ENCODE measurements around the gene HIGD2A. TPM values are rescaled to one million over a fixed set of nuclear protein-coding genes. Genes with fewer than 3 reads are reported as not detected.

Gene HIGD2A
- total and polyA plus RNA-seq, 2 donors (not counting 3 experiments of a cell fraction or from before 2014, with no cell fraction given), result 96.2 to 210 TPM

DNA sequence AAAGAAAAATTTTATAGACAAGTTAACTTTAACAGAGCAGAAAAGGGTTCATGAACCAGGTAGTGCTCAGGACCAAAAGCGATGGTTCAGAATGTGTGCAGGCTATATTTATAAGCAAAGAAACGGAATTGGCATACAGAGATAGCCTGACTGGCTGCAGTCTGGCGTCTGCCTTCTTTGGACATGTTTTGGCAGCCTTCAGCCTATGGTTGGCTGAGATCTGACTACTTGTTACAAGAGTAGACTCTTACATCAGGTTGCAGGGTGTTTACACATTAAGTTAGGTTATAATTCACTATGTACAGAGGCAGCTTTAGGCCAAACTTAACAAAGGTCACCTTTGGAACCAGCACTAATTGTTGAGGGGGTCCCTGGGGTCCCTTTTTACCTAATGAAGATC is 7.1 kb upstream of the HIGD2A start:
- Histone ChIP-seq H3K9me3 (replicated peaks; ENCODE audit: control insufficient read depth, insufficient read depth, low read length) (no peaks in the 10 kb centered on the region), H3K9me1 (replicated peaks; ENCODE audit: control insufficient read depth, extremely low read depth, insufficient read depth, low read length) (no peaks in the 10 kb centered on the region), H3K27me3 (ENCODE audit: control insufficient read depth in 2 of 2, insufficient read depth in 2 of 2, low read length in 2 of 2) (no peaks in the 10 kb centered on the region), H3K9ac (replicated peaks; ENCODE audit: extremely low read depth, insufficient read depth, low read length) (no peak overlapping the region), H3K4me1 (ENCODE audit: control insufficient read depth, extremely low read depth, insufficient read depth, low read length) (no peaks in the 10 kb centered on the region), H3K79me2 (ENCODE audit: control insufficient read depth, insufficient read depth, low read length) (peaks cover 15% of the 10 kb centered on the region), H3K4me3 (replicated peaks in 1 of 3; ENCODE audit: insufficient read depth in 1 of 3, low read depth in 1 of 3, low read length in 3 of 3) (no peak overlapping the region), H2AFZ (ENCODE audit: low read depth, low read length) (no peak overlapping the region), H3K27ac (ENCODE audit: insufficient read depth, low read depth, low read length) (no peak overlapping the region), H3K36me3 (ENCODE audit: control insufficient read depth in 2 of 2, extremely low read depth in 1 of 2, insufficient read depth in 2 of 2, low read length in 2 of 2) (peaks cover 12 to 23% of the 10 kb centered on the region in 2 experiments), H4K20me1 (replicated peaks; ENCODE audit: control insufficient read depth, extremely low read depth, insufficient read depth, low read length) (no peaks in the 10 kb centered on the region), H3K4me2 (ENCODE audit: insufficient read depth, low read length) (no peak overlapping the region)
- CTCF ChIA-PET, result no interaction called here
- dilution Hi-C loops (cut with MboI; ENCODE audit: extremely low pct_ligation_motif_present, low sequenced_read_pairs) (no loop called here), intact Hi-C loops (cut with micrococcal nuclease) (loop anchor here (10.0 kb wide), 1 partner anchor 1213 kb away; the partner anchor contains the start of gene TMED9)
- BruUV-seq (replicated peaks), result no TSS peak
- TF ChIP-seq GATA2 (IDR thresholded peaks at IDR 0.05; ENCODE audit: insufficient read depth, insufficient read length, low read depth, low read length) (no peak), POLR2AphosphoS5 (IDR thresholded peaks at IDR 0.05; ENCODE audit: insufficient read depth, low read depth, low read length) (no peak), MYC (IDR thresholded peaks at IDR 0.05; ENCODE audit: low read depth, low read length) (no peak), POLR2A (IDR thresholded peaks at IDR 0.05; ENCODE audit: low read depth, low read length) (no peak)
- TF ChIP-seq, protein P1, sequence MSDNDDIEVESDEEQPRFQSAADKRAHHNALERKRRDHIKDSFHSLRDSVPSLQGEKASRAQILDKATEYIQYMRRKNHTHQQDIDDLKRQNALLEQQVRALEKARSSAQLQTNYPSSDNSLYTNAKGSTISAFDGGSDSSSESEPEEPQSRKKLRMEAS (IDR thresholded peaks at IDR 0.05; ENCODE audit: insufficient read depth, insufficient read length), result no peak
- POLR2A ChIA-PET, result no interaction called here
- no peak for FAIRE-seq
- no peak for DNase-seq (ENCODE audit: low read depth, low spot score)

DNA sequence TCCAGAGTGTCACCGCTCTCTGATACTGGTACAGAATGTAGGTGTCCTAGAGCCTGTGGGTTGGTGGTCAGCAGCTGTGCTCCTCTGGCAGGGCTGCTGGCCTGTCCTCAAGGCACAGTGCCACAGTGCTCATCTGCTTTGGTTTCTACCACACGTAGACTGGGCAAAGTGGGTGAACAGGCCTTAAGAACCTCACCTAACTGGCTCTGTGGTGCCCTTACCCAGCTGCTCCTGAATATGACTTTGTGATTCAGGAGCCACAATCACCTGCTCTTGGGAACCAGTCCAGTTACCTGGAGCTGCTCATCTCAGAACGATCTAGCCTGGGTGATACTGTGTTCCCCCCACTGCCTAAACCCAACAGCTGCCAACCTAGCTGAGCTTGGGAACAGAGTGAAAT is 6.6 kb upstream of the HIGD2A start:
- POLR2A ChIA-PET, result no interaction called here
- no peak for TF ChIP-seq JUN (IDR thresholded peaks at IDR 0.05; ENCODE audit: borderline replicate concordance, insufficient read depth, insufficient read length, low read depth)
- no peak for TF ChIP-seq GATA2 (IDR thresholded peaks at IDR 0.05; ENCODE audit: insufficient read depth, insufficient read length, low read depth, low read length)
- no peak for TF ChIP-seq FOS (IDR thresholded peaks at IDR 0.05; ENCODE audit: borderline replicate concordance, insufficient read depth, low read length)
- TF ChIP-seq EZH2 (IDR thresholded peaks at IDR 0.05; ENCODE audit: borderline replicate concordance, low read depth, low read length, severe bottlenecking), result no peak
- no peak for TF ChIP-seq MYC (IDR thresholded peaks at IDR 0.05; ENCODE audit: low read depth, low read length)

More for the DNA sequence above, 6.6 kb upstream of the HIGD2A start:
- no peak for FAIRE-seq
- no peak overlapping the region for H3K4me2 ChIP-seq (ENCODE audit: insufficient read depth, low read length)
- CTCF ChIA-PET, result no interaction called here
- H3K4me1 ChIP-seq (ENCODE audit: control insufficient read depth, extremely low read depth, insufficient read depth, low read length), result peaks cover 4% of the 10 kb centered on the region
- no peaks in the 10 kb centered on the region for H3K27me3 ChIP-seq (ENCODE audit: control insufficient read depth in 2 of 2, insufficient read depth in 2 of 2, low read length in 2 of 2)
- DNase-seq (ENCODE audit: low read depth, low spot score), result no peak
- H3K36me3 ChIP-seq (ENCODE audit: control insufficient read depth in 2 of 2, extremely low read depth in 1 of 2, insufficient read depth in 2 of 2, low read length in 2 of 2), result peaks cover 12 to 23% of the 10 kb centered on the region in 2 experiments
- no peaks in the 10 kb centered on the region for H4K20me1 ChIP-seq (replicated peaks; ENCODE audit: control insufficient read depth, extremely low read depth, insufficient read depth, low read length)
- H3K9me3 ChIP-seq (replicated peaks; ENCODE audit: control insufficient read depth, insufficient read depth, low read length), result no peaks in the 10 kb centered on the region
- intact Hi-C loops (cut with micrococcal nuclease), result loop anchor here (10.0 kb wide), 1 partner anchor 1213 kb away; the partner anchor contains the start of gene TMED9
- H3K4me3 ChIP-seq (replicated peaks in 1 of 3; ENCODE audit: insufficient read depth in 1 of 3, low read depth in 1 of 3, low read length in 3 of 3), result no peak overlapping the region
- no peaks in the 10 kb centered on the region for H3K9me1 ChIP-seq (replicated peaks; ENCODE audit: control insufficient read depth, extremely low read depth, insufficient read depth, low read length)
- H2AFZ ChIP-seq (ENCODE audit: low read depth, low read length), result no peak overlapping the region
- no TSS peak for BruUV-seq (replicated peaks)
- dilution Hi-C loops (cut with MboI; ENCODE audit: extremely low pct_ligation_motif_present, low sequenced_read_pairs), result no loop called here
- no peak overlapping the region for H3K27ac ChIP-seq (ENCODE audit: insufficient read depth, low read depth, low read length)
- no peak overlapping the region for H3K9ac ChIP-seq (replicated peaks; ENCODE audit: extremely low read depth, insufficient read depth, low read length)
- H3K79me2 ChIP-seq (ENCODE audit: control insufficient read depth, insufficient read depth, low read length), result peaks cover 21% of the 10 kb centered on the region
